B cell (primary cell): ENCODE data around the gene PRDM2.
A peak's percentile ranks its signal among the peaks of the same experiment; 100 is the strongest.

Experiments used
- EZH2 ChIP-seq: IDR thresholded peaks from 2 replicates; pipeline ENCODE4 v1.6.1; 2012; ENCODE audit warnings: borderline replicate concordance, low read depth, mild to moderate bottlenecking, moderate library complexity, low read length; ENCODE audit not compliant: insufficient read depth, poor library complexity, severe bottlenecking
- TF ChIP-seq, protein P1 (sequence below): fragments of 200-600 bp; IDR thresholded peaks from one replicate; pipeline ENCODE4 v1.8.0; 2022; ENCODE audit warnings: antibody characterized with exemption, mild to moderate bottlenecking

GRCh38 chr1:13725714-13726175 is 25.8 kb downstream of the PRDM2 start:
- TF ChIP-seq, protein P1, sequence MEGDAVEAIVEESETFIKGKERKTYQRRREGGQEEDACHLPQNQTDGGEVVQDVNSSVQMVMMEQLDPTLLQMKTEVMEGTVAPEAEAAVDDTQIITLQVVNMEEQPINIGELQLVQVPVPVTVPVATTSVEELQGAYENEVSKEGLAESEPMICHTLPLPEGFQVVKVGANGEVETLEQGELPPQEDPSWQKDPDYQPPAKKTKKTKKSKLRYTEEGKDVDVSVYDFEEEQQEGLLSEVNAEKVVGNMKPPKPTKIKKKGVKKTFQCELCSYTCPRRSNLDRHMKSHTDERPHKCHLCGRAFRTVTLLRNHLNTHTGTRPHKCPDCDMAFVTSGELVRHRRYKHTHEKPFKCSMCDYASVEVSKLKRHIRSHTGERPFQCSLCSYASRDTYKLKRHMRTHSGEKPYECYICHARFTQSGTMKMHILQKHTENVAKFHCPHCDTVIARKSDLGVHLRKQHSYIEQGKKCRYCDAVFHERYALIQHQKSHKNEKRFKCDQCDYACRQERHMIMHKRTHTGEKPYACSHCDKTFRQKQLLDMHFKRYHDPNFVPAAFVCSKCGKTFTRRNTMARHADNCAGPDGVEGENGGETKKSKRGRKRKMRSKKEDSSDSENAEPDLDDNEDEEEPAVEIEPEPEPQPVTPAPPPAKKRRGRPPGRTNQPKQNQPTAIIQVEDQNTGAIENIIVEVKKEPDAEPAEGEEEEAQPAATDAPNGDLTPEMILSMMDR = peak; percentile 85
- no peak for TF ChIP-seq EZH2
